ENCODE measurements around the gene CACNA1B.

CACNA1B gene

GRCh38 chr9:138062196-138062595 is 184.6 kb downstream of the CACNA1B start:
- H3K4me3 ChIP-seq (ENCODE audit: low read depth in 1 of 2, low read length in 2 of 2) = no peak overlapping the region
- H3K9me3 ChIP-seq (ENCODE audit: low read length) = no peaks in the 10 kb centered on the region
- no peaks in the 10 kb centered on the region for H3K4me1 ChIP-seq (ENCODE audit: insufficient read depth, low read length)
- no peaks in the 10 kb centered on the region for H3K27me3 ChIP-seq (ENCODE audit: control insufficient read depth in 1 of 2, insufficient read depth in 2 of 2, low read length in 2 of 2)
- no peaks in the 10 kb centered on the region for H3K36me3 ChIP-seq (ENCODE audit: insufficient read depth, low read length)
- H3K27ac ChIP-seq (ENCODE audit: low read depth, low read length) = no peak overlapping the region
- no peak overlapping the region for H3K9ac ChIP-seq (ENCODE audit: low read length)

- no peaks in the 10 kb centered on the region for H3K9me3 ChIP-seq (ENCODE audit: low read length)
- no peak overlapping the region for H3K9ac ChIP-seq (ENCODE audit: low read length)
- H3K4me1 ChIP-seq (ENCODE audit: insufficient read depth, low read length) = no peaks in the 10 kb centered on the region
Measured at GRCh38 chr9:138063033-138063432, 185.5 kb downstream of the CACNA1B start.

GRCh38 chr9:138063785-138064184 is 186.2 kb downstream of the CACNA1B start:
- Histone ChIP-seq H3K27me3 (ENCODE audit: control insufficient read depth in 1 of 2, insufficient read depth in 2 of 2, low read length in 2 of 2) (no peaks in the 10 kb centered on the region), H3K27ac (ENCODE audit: low read depth, low read length) (no peak overlapping the region), H3K4me1 (ENCODE audit: insufficient read depth, low read length) (no peaks in the 10 kb centered on the region), H3K9ac (ENCODE audit: low read length) (no peak overlapping the region), H3K36me3 (ENCODE audit: insufficient read depth, low read length) (no peaks in the 10 kb centered on the region), H3K4me3 (ENCODE audit: low read depth in 1 of 2, low read length in 2 of 2) (no peak overlapping the region), H3K9me3 (ENCODE audit: low read length) (no peaks in the 10 kb centered on the region)

More at GRCh38 chr9:138063033-138063432, 185.5 kb downstream of the CACNA1B start:
- no peaks in the 10 kb centered on the region for H3K27me3 ChIP-seq (ENCODE audit: control insufficient read depth in 1 of 2, insufficient read depth in 2 of 2, low read length in 2 of 2)
- H3K36me3 ChIP-seq (ENCODE audit: insufficient read depth, low read length) = no peaks in the 10 kb centered on the region
- H3K4me3 ChIP-seq (ENCODE audit: low read depth in 1 of 2, low read length in 2 of 2) = no peak overlapping the region
- no peak overlapping the region for H3K27ac ChIP-seq (ENCODE audit: low read depth, low read length)

- Histone ChIP-seq H3K9me3 (ENCODE audit: low read length) (no peaks in the 10 kb centered on the region), H3K27me3 (ENCODE audit: control insufficient read depth in 1 of 2, insufficient read depth in 2 of 2, low read length in 2 of 2) (no peaks in the 10 kb centered on the region), H3K9ac (ENCODE audit: low read length) (no peak overlapping the region), H3K4me3 (ENCODE audit: low read depth in 1 of 2, low read length in 2 of 2) (no peak overlapping the region), H3K36me3 (ENCODE audit: insufficient read depth, low read length) (no peaks in the 10 kb centered on the region), H3K4me1 (ENCODE audit: insufficient read depth, low read length) (no peaks in the 10 kb centered on the region), H3K27ac (ENCODE audit: low read depth, low read length) (no peak overlapping the region)
Measured at GRCh38 chr9:138064547-138064946, 187.0 kb downstream of the CACNA1B start.

GRCh38 chr9:138065287-138065686 is 187.7 kb downstream of the CACNA1B start:
- H3K9me3 ChIP-seq (ENCODE audit: low read length) = no peaks in the 10 kb centered on the region
- H3K36me3 ChIP-seq (ENCODE audit: insufficient read depth, low read length) = no peaks in the 10 kb centered on the region

GRCh38 chr9:138066049-138066448 is 188.5 kb downstream of the CACNA1B start:
- Histone ChIP-seq H3K36me3 (ENCODE audit: insufficient read depth, low read length) (no peaks in the 10 kb centered on the region), H3K27me3 (ENCODE audit: control insufficient read depth in 1 of 2, insufficient read depth in 2 of 2, low read length in 2 of 2) (no peaks in the 10 kb centered on the region), H3K9ac (ENCODE audit: low read length) (no peak overlapping the region), H3K4me3 (ENCODE audit: low read depth in 1 of 2, low read length in 2 of 2) (no peak overlapping the region), H3K27ac (ENCODE audit: low read depth, low read length) (no peak overlapping the region), H3K9me3 (ENCODE audit: low read length) (no peaks in the 10 kb centered on the region), H3K4me1 (ENCODE audit: insufficient read depth, low read length) (no peaks in the 10 kb centered on the region)

More at GRCh38 chr9:138065287-138065686, 187.7 kb downstream of the CACNA1B start:
- H3K27ac ChIP-seq (ENCODE audit: low read depth, low read length) = no peak overlapping the region
- no peak overlapping the region for H3K9ac ChIP-seq (ENCODE audit: low read length)
- no peaks in the 10 kb centered on the region for H3K4me1 ChIP-seq (ENCODE audit: insufficient read depth, low read length)
- H3K27me3 ChIP-seq (ENCODE audit: control insufficient read depth in 1 of 2, insufficient read depth in 2 of 2, low read length in 2 of 2) = no peaks in the 10 kb centered on the region
- H3K4me3 ChIP-seq (ENCODE audit: low read depth in 1 of 2, low read length in 2 of 2) = no peak overlapping the region

- no peak overlapping the region for H3K27ac ChIP-seq (ENCODE audit: low read depth, low read length)
- no peak overlapping the region for H3K4me3 ChIP-seq (ENCODE audit: low read depth in 1 of 2, low read length in 2 of 2)
- no peaks in the 10 kb centered on the region for H3K36me3 ChIP-seq (ENCODE audit: insufficient read depth, low read length)
- H3K4me1 ChIP-seq (ENCODE audit: insufficient read depth, low read length) = no peaks in the 10 kb centered on the region
- no peaks in the 10 kb centered on the region for H3K27me3 ChIP-seq (ENCODE audit: control insufficient read depth in 1 of 2, insufficient read depth in 2 of 2, low read length in 2 of 2)
- no peaks in the 10 kb centered on the region for H3K9me3 ChIP-seq (ENCODE audit: low read length)
- no peak overlapping the region for H3K9ac ChIP-seq (ENCODE audit: low read length)
Measured at GRCh38 chr9:138067613-138068367, 190.2 kb downstream of the CACNA1B start.

GRCh38 chr9:138068601-138069035 is 191.0 kb downstream of the CACNA1B start:
- Histone ChIP-seq H3K4me3 (ENCODE audit: low read depth in 1 of 2, low read length in 2 of 2) (no peak overlapping the region), H3K36me3 (ENCODE audit: insufficient read depth, low read length) (no peaks in the 10 kb centered on the region), H3K27me3 (ENCODE audit: control insufficient read depth in 1 of 2, insufficient read depth in 2 of 2, low read length in 2 of 2) (no peaks in the 10 kb centered on the region), H3K9ac (ENCODE audit: low read length) (no peak overlapping the region), H3K9me3 (ENCODE audit: low read length) (no peaks in the 10 kb centered on the region), H3K27ac (ENCODE audit: low read depth, low read length) (no peak overlapping the region), H3K4me1 (ENCODE audit: insufficient read depth, low read length) (no peaks in the 10 kb centered on the region)

GRCh38 chr9:138069731-138070456 is 192.3 kb downstream of the CACNA1B start:
- Histone ChIP-seq H3K4me3 (ENCODE audit: low read depth in 1 of 2, low read length in 2 of 2) (no peak overlapping the region), H3K4me1 (ENCODE audit: insufficient read depth, low read length) (no peaks in the 10 kb centered on the region), H3K9me3 (ENCODE audit: low read length) (no peaks in the 10 kb centered on the region), H3K27me3 (ENCODE audit: control insufficient read depth in 1 of 2, insufficient read depth in 2 of 2, low read length in 2 of 2) (no peaks in the 10 kb centered on the region), H3K36me3 (ENCODE audit: insufficient read depth, low read length) (no peaks in the 10 kb centered on the region), H3K9ac (ENCODE audit: low read length) (no peak overlapping the region), H3K27ac (ENCODE audit: low read depth, low read length) (no peak overlapping the region)

GRCh38 chr9:138070815-138071214 is 193.2 kb downstream of the CACNA1B start:
- Histone ChIP-seq H3K27ac (ENCODE audit: low read depth, low read length) (no peak overlapping the region), H3K36me3 (ENCODE audit: insufficient read depth, low read length) (no peaks in the 10 kb centered on the region), H3K9me3 (ENCODE audit: low read length) (no peaks in the 10 kb centered on the region), H3K4me1 (ENCODE audit: insufficient read depth, low read length) (no peaks in the 10 kb centered on the region), H3K9ac (ENCODE audit: low read length) (no peak overlapping the region), H3K4me3 (ENCODE audit: low read depth in 1 of 2, low read length in 2 of 2) (no peak overlapping the region), H3K27me3 (ENCODE audit: control insufficient read depth in 1 of 2, insufficient read depth in 2 of 2, low read length in 2 of 2) (no peaks in the 10 kb centered on the region)

GRCh38 chr9:138071292-138071691 is 193.7 kb downstream of the CACNA1B start:
- H3K4me3 ChIP-seq (ENCODE audit: low read depth in 1 of 2, low read length in 2 of 2) = no peak overlapping the region
- no peak overlapping the region for H3K9ac ChIP-seq (ENCODE audit: low read length)
- H3K4me1 ChIP-seq (ENCODE audit: insufficient read depth, low read length) = no peaks in the 10 kb centered on the region
- no peaks in the 10 kb centered on the region for H3K36me3 ChIP-seq (ENCODE audit: insufficient read depth, low read length)
- no peaks in the 10 kb centered on the region for H3K27me3 ChIP-seq (ENCODE audit: control insufficient read depth in 1 of 2, insufficient read depth in 2 of 2, low read length in 2 of 2)
- H3K27ac ChIP-seq (ENCODE audit: low read depth, low read length) = no peak overlapping the region
- H3K9me3 ChIP-seq (ENCODE audit: low read length) = no peaks in the 10 kb centered on the region
